H9 (cell line): ENCODE measurements around the gene APBA2. TPM values are rescaled to one million over a fixed set of nuclear protein-coding genes. Genes with fewer than 3 reads are reported as not detected.

ENCODE experiments used
- DNase-seq: peaks from one replicate; pipeline ENCODE4 v3.0.0-alpha.2; 2017
- H2AFZ ChIP-seq: one replicate; pipeline ENCODE4 v1.6.1; 2013; ENCODE audit warnings: mild to moderate bottlenecking, low read length, control low read depth, moderate library complexity
- H2AK5ac ChIP-seq: 2 replicates; pipeline ENCODE4 v1.6.1; 2013; ENCODE audit warnings: low read length, control low read depth, mixed read lengths; ENCODE audit not compliant: insufficient read length
- H2BK120ac ChIP-seq: one replicate; pipeline ENCODE4 v1.6.1; 2013; ENCODE audit warnings: low read depth, mild to moderate bottlenecking, low read length, control low read depth, inconsistent platforms; ENCODE audit not compliant: poor library complexity, severe bottlenecking
- H2BK12ac ChIP-seq: 2 replicates; pipeline ENCODE4 v1.6.1; 2013; ENCODE audit warnings: low read length, control low read depth, mixed read lengths, low read depth; ENCODE audit not compliant: insufficient read length
- H2BK15ac ChIP-seq: 2 replicates; pipeline ENCODE4 v1.6.1; 2013; ENCODE audit warnings: low read depth, low read length, control low read depth
- H2BK20ac ChIP-seq: one replicate; pipeline ENCODE4 v1.6.1; 2013; ENCODE audit warnings: low read depth, mild to moderate bottlenecking, low read length, control low read depth, inconsistent platforms; ENCODE audit not compliant: poor library complexity, severe bottlenecking
- H2BK5ac ChIP-seq: 2 replicates; pipeline ENCODE4 v1.6.1; 2013; ENCODE audit warnings: low read length, control low read depth, mixed read lengths; ENCODE audit not compliant: insufficient read length
- H3K14ac ChIP-seq: 2 replicates; pipeline ENCODE4 v1.6.1; 2013; ENCODE audit warnings: low read length, control low read depth; ENCODE audit not compliant: insufficient read depth
- H3K18ac ChIP-seq: 2 replicates; pipeline ENCODE4 v1.6.1; 2013; ENCODE audit warnings: low read depth, mild to moderate bottlenecking, mixed read lengths, low read length, control low read depth; ENCODE audit not compliant: insufficient read length
- H3K23ac ChIP-seq: 2 replicates; pipeline ENCODE4 v1.6.1; 2013; ENCODE audit warnings: low read length, control low read depth, mixed read lengths, low read depth; ENCODE audit not compliant: insufficient read length
- H3K23me2 ChIP-seq: 2 replicates; pipeline ENCODE4 v1.6.1; 2013; ENCODE audit warnings: low read depth, mild to moderate bottlenecking, mixed read lengths, low read length, control low read depth; ENCODE audit not compliant: insufficient read length, poor library complexity, severe bottlenecking
- H3K27ac ChIP-seq: 2 replicates; pipeline ENCODE4 v1.5.1; 2013; ENCODE audit warnings: low read length, control low read depth, mixed read lengths, low read depth; ENCODE audit not compliant: insufficient read length
- H3K27me3 ChIP-seq: 2 replicates; pipeline ENCODE4 v1.6.1; 2013; ENCODE audit warnings: low read length, control low read depth, inconsistent platforms; ENCODE audit not compliant: insufficient read depth
- H3K4ac ChIP-seq: 2 replicates; pipeline ENCODE4 v1.6.1; 2013; ENCODE audit warnings: low read depth, mild to moderate bottlenecking, control low read depth, inconsistent platforms, low read length, moderate library complexity
- H3K4me1 ChIP-seq: 2 replicates; pipeline ENCODE4 v1.6.1; 2013; ENCODE audit warnings: low read length, control low read depth, inconsistent platforms; ENCODE audit not compliant: insufficient read depth
- H3K4me2 ChIP-seq: 2 replicates; pipeline ENCODE4 v1.6.1; 2013; ENCODE audit warnings: low read length, control low read depth, mixed read lengths; ENCODE audit not compliant: insufficient read length, insufficient read depth
- H3K56ac ChIP-seq: 2 replicates; pipeline ENCODE4 v1.6.1; 2013; ENCODE audit warnings: low read depth, mild to moderate bottlenecking, mixed read lengths, low read length, control low read depth; ENCODE audit not compliant: insufficient read length
- H3K79me1 ChIP-seq: 2 replicates; pipeline ENCODE4 v1.6.1; 2013; ENCODE audit warnings: low read depth, mild to moderate bottlenecking, moderate library complexity, low read length, control low read depth, inconsistent platforms; ENCODE audit not compliant: insufficient read depth, poor library complexity, severe bottlenecking
- H3K79me2 ChIP-seq: 2 replicates; pipeline ENCODE4 v1.6.1; 2013; ENCODE audit warnings: low read length, control low read depth, inconsistent platforms; ENCODE audit not compliant: insufficient read depth
- H3K9ac ChIP-seq: 2 replicates; pipeline ENCODE4 v1.6.1; 2013; ENCODE audit warnings: low read length, control low read depth, mixed read lengths; ENCODE audit not compliant: insufficient read length; ENCODE audit errors: extremely low read depth
- H3K9me3 ChIP-seq: one replicate; pipeline ENCODE4 v1.6.1; 2013; ENCODE audit warnings: low read depth, low read length, inconsistent platforms; ENCODE audit not compliant: control insufficient read depth
- H3T11ph ChIP-seq: one replicate; pipeline ENCODE4 v1.6.1; 2013; ENCODE audit warnings: mild to moderate bottlenecking, low read length, control low read depth, inconsistent platforms
- H4K20me1 ChIP-seq: one replicate; pipeline ENCODE4 v1.6.1; 2013; ENCODE audit not compliant: control insufficient read depth, insufficient read length, insufficient read depth
- H4K5ac ChIP-seq: 2 replicates; pipeline ENCODE4 v1.6.1; 2013; ENCODE audit warnings: low read depth, mild to moderate bottlenecking, mixed read lengths, low read length, control low read depth; ENCODE audit not compliant: insufficient read length
- H4K8ac ChIP-seq: replicated peaks from 2 replicates; pipeline ENCODE4 v1.6.1; 2013; ENCODE audit warnings: low read length, control low read depth, mixed read lengths, low read depth; ENCODE audit not compliant: insufficient read length
- H4K91ac ChIP-seq: 2 replicates; pipeline ENCODE4 v1.6.1; 2013; ENCODE audit warnings: low read depth, mild to moderate bottlenecking, moderate library complexity, mixed read lengths, low read length, control low read depth; ENCODE audit not compliant: insufficient read length
- H3K27ac Mint-ChIP-seq, 3 experiments: 2 replicates in 2 of 3; 3 replicates in 1 of 3; pipeline ENCODE4 v1.8.0; 2020 to 2021; ENCODE audit warnings: mixed read lengths in 3 of 3, mild to moderate bottlenecking in 1 of 3, moderate library complexity in 1 of 3
- H3K27me3 Mint-ChIP-seq: 2 replicates; pipeline ENCODE4 v1.8.0; 2021; ENCODE audit warnings: low read depth, mild to moderate bottlenecking, moderate library complexity, mixed read lengths
- H3K36me3 Mint-ChIP-seq, 3 experiments: 2 replicates in 2 of 3; 3 replicates in 1 of 3; pipeline ENCODE4 v1.8.0; 2020 to 2021; ENCODE audit warnings: low read depth in 3 of 3, mixed read lengths in 3 of 3; ENCODE audit not compliant: insufficient read depth in 1 of 3
- H3K4me1 Mint-ChIP-seq, 2 experiments: 2 replicates each; pipeline ENCODE4 v1.8.0; 2020; ENCODE audit warnings: mixed read lengths in 2 of 2
- H3K4me3 Mint-ChIP-seq, 2 experiments: 2 replicates in 1 of 2; 3 replicates in 1 of 2; pipeline ENCODE4 v1.8.0; 2020 to 2021; ENCODE audit warnings: mild to moderate bottlenecking in 2 of 2, mixed read lengths in 2 of 2, moderate library complexity in 1 of 2
- H3K9me3 Mint-ChIP-seq, 2 experiments: 2 replicates in 1 of 2; 3 replicates in 1 of 2; pipeline ENCODE4 v1.8.0; 2020; ENCODE audit warnings: mild to moderate bottlenecking in 2 of 2, mixed read lengths in 2 of 2, moderate library complexity in 1 of 2
- CTCF ChIP-seq: fragments of 200-600 bp; sonication (generic); conservative IDR thresholded peaks from 3 replicates; pipeline ENCODE4 v1.8.0; 2021; ENCODE audit warnings: antibody characterized with exemption, mild to moderate bottlenecking
- WGBS: extraction: QIAGEN DNeasy Blood & Tissue Kit; methylation state at CpG from one replicate; pipeline ENCODE4 v1.1.7; 2013; ENCODE audit warnings: missing lambda C conversion rate, low lambda C conversion rate, mixed read lengths; ENCODE audit not compliant: insufficient read length; ENCODE audit errors: extremely low coverage; 5-methylcytosine and 5-hydroxymethylcytosine counted together
- total RNA-seq: library from RNA; stranded (reverse); gene quantifications from 2 replicates; pipeline ENCODE4 v1.2.1, GENCODE V29; 2021

Gene APBA2
- total RNA-seq, 1 experiment from 2014 or later = 14.3 TPM

GRCh38 chr15:28915935-28916334 lies 30.2 kb downstream of the APBA2 start:
- no peak for TF ChIP-seq CTCF
- no peak overlapping the region for H3K4ac ChIP-seq
- no peak overlapping the region for H2BK120ac ChIP-seq
- no peak overlapping the region for H3K14ac ChIP-seq
- Mint-ChIP-seq H3K9me3 (no peaks in the 10 kb centered on the region), H3K27ac (no peak overlapping the region; a peak in 1 of 7 replicates), H3K4me1 (peaks cover 40 to 42% of the 10 kb centered on the region in 2 experiments), H3K36me3 (no peaks in the 10 kb centered on the region; a peak in 1 of 7 replicates), H3K4me3 (no peak overlapping the region), H3K27me3 (no peaks in the 10 kb centered on the region)
- no peak overlapping the region for H3K23ac ChIP-seq
- H3T11ph ChIP-seq = no peak overlapping the region
- no peaks in the 10 kb centered on the region for H3K27me3 ChIP-seq
- H3K79me2 ChIP-seq = no peaks in the 10 kb centered on the region
- H3K4me2 ChIP-seq = no peak overlapping the region
- H2BK5ac ChIP-seq = no peak overlapping the region
- H4K5ac ChIP-seq = no peak overlapping the region
- H3K9me3 ChIP-seq = no peaks in the 10 kb centered on the region
- no peak for DNase-seq
- H4K20me1 ChIP-seq = no peaks in the 10 kb centered on the region
- no peak overlapping the region for H4K8ac ChIP-seq
- H3K18ac ChIP-seq = no peak overlapping the region
- no peak overlapping the region for H2AFZ ChIP-seq
- peaks cover 5% of the 10 kb centered on the region; the same call in 1 of the 2 replicates for H3K4me1 ChIP-seq
- no peaks in the 10 kb centered on the region for H3K79me1 ChIP-seq
- H3K27ac ChIP-seq = no peak overlapping the region
- H3K9ac ChIP-seq = no peak overlapping the region
- no peak overlapping the region for H2BK12ac ChIP-seq
- no peak overlapping the region for H4K91ac ChIP-seq
- no peaks in the 10 kb centered on the region for H3K23me2 ChIP-seq
- H2AK5ac ChIP-seq = no peak overlapping the region
- no peak overlapping the region for H2BK20ac ChIP-seq
- no peak overlapping the region for H2BK15ac ChIP-seq
- WGBS = no CpG with 5 or more reads among the region's 15 CpGs
- no peak overlapping the region for H3K56ac ChIP-seq
